ENCODE results near the gene ANKS3. TPM values are rescaled to one million over a fixed set of nuclear protein-coding genes. Genes with fewer than 3 reads are reported as not detected.

Gene ANKS3
- total RNA-seq, 4 donors from 2014 or later = 23.3 to 47.8 (median 27.6) TPM

DNA sequence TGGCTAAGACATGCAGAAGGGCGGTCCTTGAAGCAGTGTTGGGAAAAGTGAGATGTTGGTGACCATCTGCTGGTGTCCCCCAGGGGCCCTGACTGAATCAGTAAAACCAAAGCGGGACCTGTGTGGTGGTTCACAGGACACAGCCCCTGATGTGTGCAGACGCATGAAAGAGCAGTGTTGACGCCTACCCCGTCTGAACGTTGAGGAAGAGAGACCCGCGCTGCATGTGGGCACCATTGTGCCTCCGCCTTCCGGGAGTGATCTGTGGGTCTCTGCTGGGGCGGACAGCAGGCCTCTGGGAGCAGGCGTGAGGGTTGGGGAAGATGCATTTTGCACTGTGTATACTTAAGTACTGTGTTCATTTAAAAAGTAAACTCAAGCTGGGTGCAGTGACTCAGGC is 77.8 kb downstream of the ANKS3 start:
- Histone ChIP-seq H3K36me3 (peaks cover 0 to 98% of the 10 kb centered on the region in 2 donors), H3K4me3 (no peak overlapping the region), H3K9me3 (no peaks in the 10 kb centered on the region), H3K27ac (no peak overlapping the region), H3K4me1 (peaks cover 0 to 25% (median 0%) of the 10 kb centered on the region in 3 donors), H3K27me3 (no peaks in the 10 kb centered on the region)
- 94% methylated on average over 6 of the region's 12 CpGs; no CpG with 5 or more reads in 1 of the 2 donors for WGBS, 2 donors (ENCODE audit: low coverage in 1 of 2)
- ATAC-seq = no peak
- TF ChIP-seq EP300 (IDR thresholded peaks at IDR 0.05) (no peak), POLR2A (IDR thresholded peaks at IDR 0.05) (no peak), POLR2AphosphoS5 (IDR thresholded peaks at IDR 0.05) (no peak)
- TF ChIP-seq, protein P1, sequence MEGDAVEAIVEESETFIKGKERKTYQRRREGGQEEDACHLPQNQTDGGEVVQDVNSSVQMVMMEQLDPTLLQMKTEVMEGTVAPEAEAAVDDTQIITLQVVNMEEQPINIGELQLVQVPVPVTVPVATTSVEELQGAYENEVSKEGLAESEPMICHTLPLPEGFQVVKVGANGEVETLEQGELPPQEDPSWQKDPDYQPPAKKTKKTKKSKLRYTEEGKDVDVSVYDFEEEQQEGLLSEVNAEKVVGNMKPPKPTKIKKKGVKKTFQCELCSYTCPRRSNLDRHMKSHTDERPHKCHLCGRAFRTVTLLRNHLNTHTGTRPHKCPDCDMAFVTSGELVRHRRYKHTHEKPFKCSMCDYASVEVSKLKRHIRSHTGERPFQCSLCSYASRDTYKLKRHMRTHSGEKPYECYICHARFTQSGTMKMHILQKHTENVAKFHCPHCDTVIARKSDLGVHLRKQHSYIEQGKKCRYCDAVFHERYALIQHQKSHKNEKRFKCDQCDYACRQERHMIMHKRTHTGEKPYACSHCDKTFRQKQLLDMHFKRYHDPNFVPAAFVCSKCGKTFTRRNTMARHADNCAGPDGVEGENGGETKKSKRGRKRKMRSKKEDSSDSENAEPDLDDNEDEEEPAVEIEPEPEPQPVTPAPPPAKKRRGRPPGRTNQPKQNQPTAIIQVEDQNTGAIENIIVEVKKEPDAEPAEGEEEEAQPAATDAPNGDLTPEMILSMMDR (IDR thresholded peaks at IDR 0.05) = no peak

DNA sequence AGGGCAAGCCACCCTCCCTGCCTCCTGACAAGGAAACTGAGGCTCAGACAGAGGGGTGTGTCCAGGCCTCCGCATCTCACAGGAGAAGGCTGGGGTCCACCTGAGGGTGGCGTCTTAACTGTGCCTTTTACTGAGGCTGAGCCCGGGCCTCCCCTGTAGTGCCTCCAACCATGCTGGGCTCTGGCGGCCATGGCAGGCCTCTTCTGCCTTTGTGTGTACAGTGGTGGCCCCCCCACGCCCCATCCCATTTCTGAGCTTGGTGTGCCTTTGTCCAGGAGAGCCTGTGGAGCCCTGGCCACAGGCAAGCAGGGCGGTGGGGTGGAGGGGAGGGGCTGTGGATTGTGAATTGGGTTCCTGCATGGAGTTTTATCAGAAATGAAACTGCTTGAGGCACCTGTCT is 78.3 kb downstream of the ANKS3 start:
- Histone ChIP-seq H3K27me3 (no peaks in the 10 kb centered on the region), H3K36me3 (peaks cover 0 to 100% of the 10 kb centered on the region in 2 donors), H3K4me3 (no peak overlapping the region), H3K27ac (no peak overlapping the region), H3K9me3 (no peaks in the 10 kb centered on the region), H3K4me1 (peaks cover 0 to 21% (median 0%) of the 10 kb centered on the region in 3 donors)
- ATAC-seq = no peak
- WGBS, 2 donors (ENCODE audit: low coverage in 1 of 2) = no CpG with 5 or more reads among the region's 6 CpGs
- TF ChIP-seq EP300 (IDR thresholded peaks at IDR 0.05) (no peak), POLR2A (IDR thresholded peaks at IDR 0.05) (no peak), POLR2AphosphoS5 (IDR thresholded peaks at IDR 0.05) (no peak)
- TF ChIP-seq, protein P1 (IDR thresholded peaks at IDR 0.05) = no peak

DNA sequence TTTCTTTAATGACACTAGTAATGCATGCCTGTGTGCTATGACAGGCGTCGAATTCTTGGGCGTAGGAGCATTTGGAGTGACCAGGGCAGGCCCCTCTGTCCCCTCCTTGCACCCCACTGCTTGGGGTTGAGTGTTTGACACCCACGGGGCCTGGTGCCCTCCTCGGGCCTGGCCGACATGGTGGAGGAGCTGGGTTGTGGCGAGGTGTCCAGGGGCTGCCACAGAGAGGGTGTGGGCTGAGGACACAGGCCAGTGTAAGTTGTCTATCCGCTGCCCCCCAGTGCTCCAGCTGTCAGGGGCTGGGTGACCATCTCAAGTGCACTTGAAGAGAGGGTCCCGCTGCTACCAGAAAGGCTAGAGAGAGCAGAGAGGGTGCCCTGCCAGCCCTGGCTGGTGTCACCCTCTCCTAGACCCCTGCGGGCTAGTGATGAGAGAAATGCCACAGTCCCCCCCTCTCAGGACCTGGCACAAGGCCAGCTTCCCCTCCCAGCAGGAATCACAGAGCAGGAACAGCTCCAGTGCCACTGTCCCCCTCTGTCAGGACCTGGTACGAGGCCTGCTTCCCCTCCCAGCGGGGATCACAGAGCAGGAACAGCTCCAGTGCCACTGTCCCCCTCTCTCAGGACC is 79.0 kb downstream of the ANKS3 start:
- no peak for ATAC-seq
- no peak for TF ChIP-seq POLR2AphosphoS5 (IDR thresholded peaks at IDR 0.05)
- TF ChIP-seq, protein P1 (IDR thresholded peaks at IDR 0.05) = no peak
- TF ChIP-seq POLR2A (IDR thresholded peaks at IDR 0.05) = no peak
- no peak for TF ChIP-seq EP300 (IDR thresholded peaks at IDR 0.05)
- no peaks in the 10 kb centered on the region for H3K27me3 ChIP-seq
- no peaks in the 10 kb centered on the region for H3K9me3 ChIP-seq
- H3K27ac ChIP-seq = no peak overlapping the region
- peaks cover 0 to 100% of the 10 kb centered on the region in 2 donors for H3K36me3 ChIP-seq
- no peak overlapping the region for H3K4me3 ChIP-seq
- 92% methylated on average over 5 of the region's 12 CpGs; no CpG with 5 or more reads in 1 of the 2 donors for WGBS, 2 donors (ENCODE audit: low coverage in 1 of 2)
- H3K4me1 ChIP-seq = peaks cover 0 to 13% (median 0%) of the 10 kb centered on the region in 3 donors

DNA sequence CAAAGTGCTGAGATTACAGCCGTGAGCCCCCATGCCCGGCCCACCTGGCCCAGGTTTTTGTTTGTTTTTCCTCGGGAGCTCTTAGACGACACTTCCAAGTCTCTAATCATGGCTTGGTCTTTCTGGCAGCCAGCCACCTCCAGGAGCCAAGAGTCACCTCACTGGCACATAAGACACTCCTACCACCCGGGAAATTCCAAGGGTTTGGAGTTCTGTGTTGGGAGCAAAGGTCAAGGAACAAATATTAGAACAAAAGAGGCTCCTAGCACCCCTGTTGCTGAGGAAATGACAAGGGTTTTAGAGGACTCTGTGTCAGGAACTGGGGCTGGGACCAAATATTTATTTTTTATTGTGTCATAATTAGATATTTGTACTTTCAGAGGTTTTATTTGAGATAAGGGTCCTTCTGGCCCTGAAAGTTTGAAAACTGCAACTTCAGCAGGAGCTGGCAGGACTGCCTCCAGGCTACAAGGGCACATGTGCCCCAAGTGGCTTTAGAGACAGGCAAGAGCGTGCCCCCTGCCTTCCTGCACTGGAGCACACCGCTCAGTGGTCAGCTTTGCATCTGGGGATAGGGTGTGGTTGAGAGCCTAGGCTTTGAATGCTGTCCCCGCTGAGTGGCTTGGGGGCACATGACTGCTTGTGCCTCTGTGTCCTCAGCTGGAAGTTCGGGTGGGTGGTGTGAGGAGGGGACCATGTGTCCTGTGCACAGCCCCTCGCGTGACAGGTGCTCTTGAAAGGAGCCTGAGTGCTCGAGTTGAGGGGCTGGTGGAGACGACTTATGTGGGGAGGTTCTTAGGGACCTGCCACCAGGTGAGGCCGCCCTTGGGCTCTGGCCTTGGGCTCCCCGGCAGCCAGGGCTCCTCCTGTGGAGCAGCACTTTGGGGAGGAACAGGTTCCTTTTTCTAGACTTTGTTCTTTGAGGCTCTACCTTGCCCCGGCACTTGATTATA is 79.8 kb downstream of the ANKS3 start:
- no peaks in the 10 kb centered on the region for H3K9me3 ChIP-seq
- H3K27ac ChIP-seq = no peak overlapping the region
- H3K4me3 ChIP-seq = no peak overlapping the region
- H3K4me1 ChIP-seq = peaks cover 0 to 6% (median 0%) of the 10 kb centered on the region in 3 donors
- no peaks in the 10 kb centered on the region for H3K27me3 ChIP-seq
- no peak for TF ChIP-seq POLR2AphosphoS5 (IDR thresholded peaks at IDR 0.05)
- ATAC-seq = no peak
- peaks cover 0 to 95% of the 10 kb centered on the region in 2 donors for H3K36me3 ChIP-seq
- 50 to 93% methylated on average over 5 of the region's 16 CpGs for WGBS, 2 donors (ENCODE audit: low coverage in 1 of 2)

DNA sequence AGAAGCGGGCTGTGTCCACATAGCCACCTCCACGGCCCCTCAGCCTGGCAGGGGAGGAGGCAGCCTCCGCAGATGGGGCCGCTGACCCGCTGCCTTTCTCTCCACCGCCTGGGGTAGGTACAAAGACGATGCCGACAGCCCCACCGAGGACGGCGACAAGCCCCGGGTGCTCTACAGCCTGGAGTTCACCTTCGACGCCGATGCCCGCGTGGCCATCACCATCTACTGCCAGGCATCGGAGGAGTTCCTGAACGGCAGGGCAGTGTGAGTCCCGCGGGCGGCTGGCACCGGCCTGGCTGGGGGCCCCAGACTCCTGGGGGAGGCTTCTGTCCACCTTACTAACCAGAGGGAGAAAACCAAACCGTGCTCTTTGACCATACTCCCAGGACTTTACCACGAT is 81.5 kb downstream of the ANKS3 start:
- peaks cover 0 to 86% of the 10 kb centered on the region in 2 donors for H3K36me3 ChIP-seq

More for the DNA sequence above, 81.5 kb downstream of the ANKS3 start:
- no peak for ATAC-seq
- TF ChIP-seq, protein P1 (IDR thresholded peaks at IDR 0.05) = no peak
- TF ChIP-seq POLR2A (IDR thresholded peaks at IDR 0.05) (no peak), EP300 (IDR thresholded peaks at IDR 0.05) (no peak), POLR2AphosphoS5 (IDR thresholded peaks at IDR 0.05) (no peak)
- no peak overlapping the region for H3K4me3 ChIP-seq
- no peaks in the 10 kb centered on the region for H3K27me3 ChIP-seq
- H3K27ac ChIP-seq = no peak overlapping the region
- WGBS, 2 donors (ENCODE audit: low coverage in 1 of 2) = 60% methylated on average over 1 of the region's 25 CpGs; no CpG with 5 or more reads in 1 of the 2 donors
- H3K9me3 ChIP-seq = no peaks in the 10 kb centered on the region
- H3K4me1 ChIP-seq = peaks cover 0 to 4% (median 0%) of the 10 kb centered on the region in 3 donors
